Measurements from ENCODE around the gene RIC3. TPM values are rescaled to one million over a fixed set of nuclear protein-coding genes. Genes with fewer than 3 reads are reported as not detected.

Gene RIC3
- total and polyA plus RNA-seq, 2 of the 8 experiments (the other 6 are each of a cell fraction or from before 2014, with no cell fraction given), result 6.4 to 15.5 TPM

DNA sequence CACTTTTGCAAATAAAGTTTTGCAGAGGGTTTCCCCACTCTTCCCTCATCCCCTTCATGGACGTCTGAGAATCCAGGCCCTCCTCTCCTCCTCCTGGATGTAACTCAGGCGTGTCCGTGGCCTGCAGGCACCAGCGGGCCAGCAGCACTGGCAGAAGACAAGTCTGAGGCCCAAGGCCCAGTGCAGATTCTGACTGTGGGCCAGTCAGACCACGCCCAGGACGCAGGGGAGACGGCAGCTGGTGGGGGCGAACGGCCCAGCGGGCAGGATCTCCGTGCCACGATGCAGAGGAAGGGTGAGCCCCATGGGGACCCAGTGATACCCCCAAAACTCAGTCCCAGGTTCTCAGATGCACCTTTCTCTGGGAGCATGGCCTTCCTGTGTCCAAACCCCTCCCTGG, 73.5 kb downstream of the RIC3 start:
- no peak overlapping the region for H3K9ac ChIP-seq (replicated peaks in 1 of 4; ENCODE audit: extremely low read depth in 1 of 4, low read depth in 3 of 4, low read length in 3 of 4)
- no peak overlapping the region for H3K4ac ChIP-seq (replicated peaks; ENCODE audit: insufficient read length, low read depth, low read length)
- H3K14ac ChIP-seq (ENCODE audit: insufficient read length), result no peak overlapping the region
- CTCF ChIA-PET (ENCODE audit: partially characterized antibody), result interaction anchor here (0.8 to 30.2 kb wide), 16 partner anchors 5 to 471 kb away, joined by 3 to 1283 read pairs (median 6); partner anchors contain the start of gene TUB
- FAIRE-seq (no peak), DNase-seq (ENCODE audit: low read depth in 1 of 2, low spot score in 2 of 2) (no peak)
- no peak overlapping the region for H2AFZ ChIP-seq (ENCODE audit: low read length)
- H2BK15ac ChIP-seq (ENCODE audit: low read length), result no peak overlapping the region
- peaks cover 3% of the 10 kb centered on the region; the same call in 1 of the 2 replicates for H3K79me1 ChIP-seq (ENCODE audit: low read depth, low read length)
- no peak overlapping the region for H4K5ac ChIP-seq (ENCODE audit: insufficient read length, low read depth, low read length)
- no peak for TF ChIP-seq CHD2 (IDR thresholded peaks at IDR 0.05; ENCODE audit: low read length)
- no peak for TF ChIP-seq CEBPB (IDR thresholded peaks at IDR 0.05; ENCODE audit: low read depth, low read length)
- TF ChIP-seq, protein P1, sequence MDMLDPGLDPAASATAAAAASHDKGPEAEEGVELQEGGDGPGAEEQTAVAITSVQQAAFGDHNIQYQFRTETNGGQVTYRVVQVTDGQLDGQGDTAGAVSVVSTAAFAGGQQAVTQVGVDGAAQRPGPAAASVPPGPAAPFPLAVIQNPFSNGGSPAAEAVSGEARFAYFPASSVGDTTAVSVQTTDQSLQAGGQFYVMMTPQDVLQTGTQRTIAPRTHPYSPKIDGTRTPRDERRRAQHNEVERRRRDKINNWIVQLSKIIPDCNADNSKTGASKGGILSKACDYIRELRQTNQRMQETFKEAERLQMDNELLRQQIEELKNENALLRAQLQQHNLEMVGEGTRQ (IDR thresholded peaks at IDR 0.05; ENCODE audit: low read length), result no peak
- TF ChIP-seq SP2 (IDR thresholded peaks at IDR 0.05; ENCODE audit: low read length), result no peak
- TF ChIP-seq MAX (IDR thresholded peaks at IDR 0.05), result no peak
- TF ChIP-seq JUN (IDR thresholded peaks at IDR 0.05; ENCODE audit: low read depth, low read length), result no peak
- no peak for TF ChIP-seq RAD21 (IDR thresholded peaks at IDR 0.05 in 1 of 2, conservative IDR thresholded peaks at IDR 0.05 in 1 of 2; ENCODE audit: low read depth in 2 of 2, low read length in 2 of 2)
- TF ChIP-seq KDM4A (IDR thresholded peaks at IDR 0.05; ENCODE audit: low read depth, low read length, severe bottlenecking), result no peak
- H3K56ac ChIP-seq (replicated peaks; ENCODE audit: insufficient read length, low read depth, low read length), result no peak overlapping the region
- H3K27ac ChIP-seq (ENCODE audit: low read depth, low read length), result no peak overlapping the region; the same call in 1 of the 2 replicates
- no peak overlapping the region for H4K8ac ChIP-seq (ENCODE audit: extremely low read depth, insufficient read depth, low read length)
- H2BK5ac ChIP-seq (ENCODE audit: low read depth, low read length), result no peak overlapping the region
- H4K91ac ChIP-seq (replicated peaks; ENCODE audit: insufficient read length, low read length), result no peak overlapping the region
- H3K4me3 ChIP-seq (ENCODE audit: extremely low read depth in 1 of 4, insufficient read depth in 2 of 4, low read depth in 3 of 4, low read length in 4 of 4), result no peak overlapping the region
- POLR2A ChIA-PET (ENCODE audit: partially characterized antibody), result interaction anchor here (1.4 to 2.1 kb wide), 3 partner anchors 62 to 93 kb away, joined by 3 to 8 read pairs (median 4); no protein-coding TSS in a partner anchor
- no peaks in the 10 kb centered on the region for H3K79me2 ChIP-seq (ENCODE audit: control insufficient read depth in 1 of 2, insufficient read depth in 2 of 2, low read length in 2 of 2)
- no peak overlapping the region for H2BK120ac ChIP-seq (replicated peaks; ENCODE audit: low read depth, low read length)
- peaks cover 3 to 19% (median 13%) of the 10 kb centered on the region in 4 experiments; a peak in 7 of 8 replicates for H3K36me3 ChIP-seq (ENCODE audit: control insufficient read depth in 2 of 4, insufficient read depth in 4 of 4, low read length in 3 of 4)
- H3K4me1 ChIP-seq (replicated peaks in 1 of 4; ENCODE audit: control insufficient read depth in 3 of 4, insufficient read depth in 4 of 4, low read length in 3 of 4), result 0 out of 7 replicates have a peak, but pooled peaks cover 0 to 2% (median 0%) of the 10 kb centered on the region in 4 experiments
- H3K18ac ChIP-seq (ENCODE audit: extremely low read depth, low read length), result no peak overlapping the region
- no peak overlapping the region for H3K23ac ChIP-seq (ENCODE audit: insufficient read length)
- no peaks in the 10 kb centered on the region for H3K9me3 ChIP-seq (ENCODE audit: insufficient read depth in 2 of 2, low read depth in 1 of 2, low read length in 1 of 2)
- no peak overlapping the region for H2AK5ac ChIP-seq (ENCODE audit: low read depth, low read length)
- H2BK12ac ChIP-seq (ENCODE audit: low read depth, low read length), result no peak overlapping the region
- no peaks in the 10 kb centered on the region; the same call in 1 of the 2 replicates for H3K23me2 ChIP-seq (ENCODE audit: low read depth, low read length)
- H4K20me1 ChIP-seq (replicated peaks in 1 of 2; ENCODE audit: control insufficient read depth in 1 of 2, insufficient read depth in 2 of 2, low read length in 2 of 2), result peaks cover 11 to 17% of the 10 kb centered on the region in 2 experiments
- H3K27me3 ChIP-seq (replicated peaks in 1 of 4; ENCODE audit: control insufficient read depth in 3 of 4, extremely low read depth in 1 of 4, insufficient read depth in 3 of 4, low read length in 3 of 4), result no peaks in the 10 kb centered on the region; a peak in 1 of 7 replicates
- WGBS, 2 experiments (ENCODE audit: extremely low coverage in 1 of 2, insufficient coverage in 1 of 2, insufficient read length in 1 of 2, insufficient replicate concordance in 2 of 2, low coverage in 1 of 2, low lambda C conversion rate in 2 of 2, missing lambda C conversion rate in 1 of 2), result 89% methylated on average over 12 of the region's 12 CpGs; no CpG with 5 or more reads in 1 of the 2 experiments
- H3K4me2 ChIP-seq (ENCODE audit: insufficient read depth in 1 of 2, low read depth in 2 of 2, low read length in 2 of 2), result no peak overlapping the region
- no peak overlapping the region for H2BK20ac ChIP-seq (ENCODE audit: low read length)
